Measurements from ENCODE around the gene PCDHA3. TPM values are rescaled to one million over a fixed set of nuclear protein-coding genes. Genes with fewer than 3 reads are reported as not detected.
A peak's percentile ranks its signal among the peaks of the same experiment; 100 is the strongest.

Gene PCDHA3
- total and polyA plus RNA-seq, 2 of the 8 experiments (the other 6 are each of a cell fraction or from before 2014, with no cell fraction given): 0.48 to 0.67 TPM

DNA sequence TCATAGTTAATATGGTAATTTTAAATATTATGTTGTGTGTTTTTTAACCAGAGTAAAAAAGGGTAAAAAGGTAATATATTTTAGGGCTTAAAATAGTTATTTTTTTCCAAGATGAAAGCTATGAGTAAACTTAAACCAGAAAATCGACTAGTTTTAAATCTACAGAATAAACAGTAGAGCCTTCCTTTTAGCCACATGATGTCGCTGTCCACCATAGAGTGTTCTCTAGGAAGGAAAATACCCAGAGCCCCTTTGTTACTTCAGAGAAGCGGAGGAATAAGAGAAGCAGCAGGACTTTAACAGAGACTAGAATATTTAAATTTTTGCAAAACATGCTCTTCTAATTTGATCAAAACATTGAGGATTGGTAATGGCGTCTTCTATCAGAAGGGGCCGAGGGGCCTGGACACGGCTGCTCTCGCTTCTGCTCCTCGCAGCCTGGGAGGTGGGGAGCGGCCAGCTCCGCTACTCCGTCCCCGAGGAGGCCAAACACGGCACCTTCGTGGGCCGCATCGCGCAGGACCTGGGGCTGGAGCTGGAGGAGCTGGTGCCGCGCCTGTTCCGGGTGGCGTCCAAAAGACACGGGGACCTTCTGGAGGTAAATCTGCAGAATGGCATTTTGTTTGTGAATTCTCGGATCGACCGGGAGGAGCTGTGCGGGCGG is 6.1 kb upstream of the PCDHA3 start, which contains the start of gene PCDHA2 (continued):
- no peak for TF ChIP-seq EP300 (IDR thresholded peaks at IDR 0.05; ENCODE audit: borderline replicate concordance in 1 of 2, low read depth in 2 of 2, low read length in 2 of 2)
- TF ChIP-seq KDM4A (IDR thresholded peaks at IDR 0.05; ENCODE audit: low read depth, low read length, severe bottlenecking): peak; percentile 48
- no peak for TF ChIP-seq SIX5 (IDR thresholded peaks at IDR 0.05; ENCODE audit: low read depth, low read length)
- TF ChIP-seq SP4 (IDR thresholded peaks at IDR 0.05; ENCODE audit: low read length): no peak
- no peak for TF ChIP-seq TAF1 (IDR thresholded peaks at IDR 0.05; ENCODE audit: low read depth, low read length)
